ENCODE data around the gene NAA60.

- TF ChIP-seq CTCF (optimal IDR thresholded peaks at IDR 0.05 in 1 of 3, IDR thresholded peaks at IDR 0.05 in 1 of 3, conservative IDR thresholded peaks at IDR 0.05 in 1 of 3; ENCODE audit: extremely low read depth in 1 of 3, insufficient read depth in 2 of 3, low read length in 3 of 3), result no peak
- no peak for TF ChIP-seq EZH2 (IDR thresholded peaks at IDR 0.05; ENCODE audit: low read length)
These were observed 29.6 kb downstream of the NAA60 start for GRCh38 chr16:3472878-3473595.
